GM18505 (cell line): ENCODE results near the gene MTARC1.

Experiments
- ATAC-seq: cut with Tn5 transposase; IDR thresholded peaks from one replicate; pipeline ENCODE4 v1.9.1; 2021; ENCODE audit not compliant: unreplicated experiment
- POLR2A ChIP-seq: IDR thresholded peaks from 4 replicates; pipeline ENCODE4 v1.6.1; 2011; ENCODE audit warnings: borderline replicate concordance; ENCODE audit not compliant: insufficient read depth, insufficient read length; ENCODE audit errors: extremely low read depth

The MTARC1 gene

DNA sequence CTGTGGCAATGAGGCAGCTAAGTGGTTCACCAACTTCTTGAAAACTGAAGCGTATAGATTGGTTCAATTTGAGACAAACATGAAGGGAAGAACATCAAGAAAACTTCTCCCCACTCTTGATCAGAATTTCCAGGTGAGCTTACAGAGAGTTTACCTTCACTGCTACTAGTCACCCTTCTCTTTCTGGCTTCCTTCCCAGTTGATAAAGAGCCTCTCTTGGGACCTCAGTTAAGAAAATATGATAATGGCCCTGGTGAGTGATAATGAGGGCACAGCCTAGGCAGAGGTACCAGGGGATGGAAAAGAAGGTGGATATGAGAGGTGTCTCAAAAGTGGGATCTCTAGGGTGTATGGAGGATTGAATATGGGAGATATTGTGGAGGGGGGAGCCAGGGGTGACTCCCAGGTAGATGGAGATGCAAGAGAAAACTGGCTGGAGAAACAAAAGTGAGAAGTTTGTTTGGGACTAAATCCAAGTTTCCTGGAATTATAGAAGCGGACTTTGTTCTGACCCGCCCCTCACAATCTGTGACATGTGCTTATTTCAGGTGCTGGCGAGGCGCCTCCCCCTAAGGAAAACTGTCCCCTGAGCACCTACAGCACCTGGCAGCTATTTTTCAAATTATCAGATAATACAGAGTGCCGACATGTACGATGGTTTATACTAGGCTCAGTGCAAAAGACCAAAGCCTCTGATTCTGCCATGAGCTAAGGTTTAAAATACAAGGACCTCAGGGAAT, 24.9 kb upstream of the MTARC1 start:
- no peak for ATAC-seq
- no peak for TF ChIP-seq POLR2A

GRCh38 chr1:220764757-220765156, 22.0 kb upstream of the MTARC1 start:
- no peak for TF ChIP-seq POLR2A
- no peak for ATAC-seq

DNA sequence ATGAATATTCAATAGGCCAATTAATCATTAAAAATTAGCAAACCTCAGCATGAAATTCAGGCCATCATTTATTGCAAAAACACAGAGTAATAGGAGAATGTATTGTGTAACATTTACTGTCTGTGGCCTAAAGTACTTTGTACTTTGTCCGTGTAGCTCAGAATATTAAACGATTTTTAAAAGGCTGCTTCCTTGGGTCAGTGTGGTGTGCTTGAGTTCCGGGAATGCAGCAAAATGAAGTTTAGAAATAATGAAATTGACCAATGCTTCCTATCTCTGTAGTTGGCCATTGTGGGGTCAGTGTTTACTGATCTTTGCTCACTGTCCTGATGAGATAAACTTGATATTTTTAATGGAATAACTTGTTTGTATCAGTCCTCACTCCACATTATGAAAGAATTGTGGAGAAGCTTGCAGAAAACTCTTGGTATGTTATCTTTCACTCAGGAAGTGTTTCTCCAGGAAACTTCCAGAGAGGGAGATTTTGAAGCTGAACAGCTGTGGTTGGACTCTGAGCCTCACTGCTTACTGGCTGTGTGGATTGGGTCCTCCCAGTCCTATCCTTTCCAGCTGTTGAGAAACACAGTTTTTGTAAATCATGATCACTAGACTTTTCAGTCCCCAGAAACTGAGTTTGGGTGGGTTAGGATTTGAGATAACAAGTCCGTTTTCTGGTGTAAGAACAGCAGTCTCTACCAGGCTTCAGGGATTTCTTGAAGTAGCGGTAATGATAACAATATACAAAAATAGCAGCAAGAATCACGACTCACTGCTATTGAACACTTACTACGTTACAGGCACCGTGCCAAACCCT, 19.2 kb upstream of the MTARC1 start:
- ATAC-seq: no peak
- no peak for TF ChIP-seq POLR2A

DNA sequence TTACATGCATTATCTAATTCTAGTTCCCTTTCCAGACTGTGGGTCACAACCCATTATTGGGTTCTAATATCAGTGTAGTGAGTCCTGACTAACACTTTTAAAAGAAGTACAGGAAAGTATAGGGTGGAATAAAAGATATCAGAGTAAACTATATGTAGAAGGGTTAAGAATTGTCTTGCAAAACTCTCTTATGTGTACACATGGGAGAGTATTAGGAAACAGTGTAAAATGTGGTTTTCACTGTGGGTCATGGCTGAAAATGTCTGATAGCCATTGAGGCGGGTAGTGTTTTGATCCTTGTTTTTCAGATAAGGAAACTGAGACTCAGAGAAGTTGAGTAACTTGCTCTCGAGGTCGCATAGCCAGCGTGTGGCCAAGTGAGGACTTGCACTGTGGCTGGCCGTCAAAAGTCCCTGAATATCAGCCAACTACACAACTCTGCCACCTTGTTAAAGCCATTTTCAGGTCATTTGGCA, 18.5 kb upstream of the MTARC1 start:
- no peak for ATAC-seq
- no peak for TF ChIP-seq POLR2A

GRCh38 chr1:220769205-220769604, 17.5 kb upstream of the MTARC1 start:
- no peak for TF ChIP-seq POLR2A
- no peak for ATAC-seq

DNA sequence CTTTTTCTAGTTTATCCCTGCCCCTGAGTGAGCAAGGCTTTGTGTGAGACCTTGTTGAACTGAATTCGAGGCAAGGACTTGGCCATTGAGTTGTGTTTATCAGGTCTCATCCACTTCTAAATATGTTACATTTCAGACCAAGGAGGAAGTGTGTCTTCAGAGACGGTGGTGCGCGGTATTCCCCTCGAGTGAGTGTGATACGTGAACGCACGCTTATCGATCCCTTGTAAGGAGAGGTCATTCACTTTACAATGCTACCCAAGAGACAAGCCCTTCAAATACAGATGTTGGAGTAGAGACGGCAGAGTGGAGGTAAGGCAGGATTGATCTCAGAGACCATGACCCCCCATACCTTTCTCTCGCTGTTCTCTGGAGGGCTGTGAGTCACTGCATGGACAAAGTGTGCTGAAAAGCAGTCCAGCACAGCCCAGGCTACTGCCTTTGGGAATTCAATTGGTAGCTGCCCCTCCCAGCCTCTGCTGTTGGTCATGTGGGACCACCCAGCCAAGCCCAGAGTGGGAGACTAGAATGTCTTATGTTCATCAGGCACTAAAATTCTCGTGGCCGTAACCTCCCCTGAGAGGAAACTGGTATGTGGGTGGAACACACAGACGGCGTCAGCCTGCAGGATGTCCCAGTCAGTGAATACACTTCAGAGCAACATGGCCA, 16.3 kb upstream of the MTARC1 start:
- TF ChIP-seq POLR2A: no peak
- peak; percentile 71 for ATAC-seq

- no peak for TF ChIP-seq POLR2A
- ATAC-seq: no peak
These were observed 13.9 kb upstream of the MTARC1 start for GRCh38 chr1:220772846-220773245.

DNA sequence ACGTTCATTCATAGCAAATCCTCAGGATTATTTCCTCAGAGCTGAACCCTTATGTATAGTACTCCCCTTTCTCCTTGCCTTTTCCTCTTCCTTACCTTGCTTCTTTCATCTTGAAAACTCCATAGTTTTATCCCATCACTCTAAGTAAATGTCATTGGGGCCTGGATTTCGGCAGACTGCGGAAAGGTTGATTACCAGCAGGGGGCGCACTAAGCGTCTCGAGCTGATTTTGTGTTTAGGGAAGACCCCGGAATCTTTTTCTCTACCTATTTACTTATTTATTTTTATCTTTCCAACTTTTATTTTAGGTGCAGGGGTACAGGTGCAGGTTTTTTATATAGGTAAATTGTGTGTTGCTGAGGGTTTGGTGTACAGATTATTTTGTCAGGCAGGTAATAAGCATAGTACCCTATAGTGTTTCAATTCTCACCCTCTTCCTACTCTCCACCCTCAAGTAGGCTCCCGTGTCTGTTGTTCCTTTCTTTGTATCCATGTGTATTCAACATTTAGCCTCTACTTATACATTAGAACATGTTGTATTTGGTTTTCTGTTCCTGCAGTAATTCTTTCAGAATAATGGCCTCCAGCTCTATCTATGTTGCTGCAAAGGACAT, 11.4 kb upstream of the MTARC1 start:
- ATAC-seq: no peak
- no peak for TF ChIP-seq POLR2A

- no peak for TF ChIP-seq POLR2A
- no peak for ATAC-seq
These were observed 10.5 kb upstream of the MTARC1 start for GRCh38 chr1:220776254-220776653.

GRCh38 chr1:220776720-220777326, 9.9 kb upstream of the MTARC1 start:
- TF ChIP-seq POLR2A: no peak
- peak; percentile 76 for ATAC-seq

- no peak for ATAC-seq
- TF ChIP-seq POLR2A: no peak
These were observed 3.3 kb upstream of the MTARC1 start for GRCh38 chr1:220783453-220783852.

GRCh38 chr1:220784751-220785150, 2.0 kb upstream of the MTARC1 start:
- TF ChIP-seq POLR2A: no peak
- no peak for ATAC-seq
